Tibial nerve (tissue), 4 donors: ENCODE results near the gene PSMB2. TPM values are rescaled to one million over a fixed set of nuclear protein-coding genes. Genes with fewer than 3 reads are reported as not detected.

ENCODE experiments used
- DNase-seq, 2 donors: peaks; one replicate each; pipeline ENCODE4 v3.0.0-alpha.2; 2019; ENCODE audit warnings: low spot score in 2 of 2
- H3K27ac ChIP-seq, 4 donors: fragments of 200-600 bp; sonication (generic) in 3 of 4; one replicate each; pipeline ENCODE4 v1.5.1; 2017 to 2019; ENCODE audit warnings: mild to moderate bottlenecking in 1 of 4
- H3K27me3 ChIP-seq, 2 donors: fragments of 200-600 bp; sonication (generic) in 1 of 2; one replicate each; pipeline versions ENCODE4 v1.5.1 to v1.6.0; 2017 to 2019
- H3K36me3 ChIP-seq, 3 donors: fragments of 200-600 bp; sonication (generic); one replicate each; pipeline ENCODE4 v1.5.1; 2018 to 2019
- H3K4me1 ChIP-seq, 4 donors: fragments of 200-600 bp; sonication (generic) in 3 of 4; one replicate each; pipeline ENCODE4 v1.5.1; 2017 to 2019
- H3K4me3 ChIP-seq, 4 donors: fragments of 200-600 bp; sonication (generic) in 3 of 4; one replicate each; pipeline ENCODE4 v1.5.1; 2017 to 2019; ENCODE audit warnings: mild to moderate bottlenecking in 1 of 4, moderate library complexity in 1 of 4
- H3K9me3 ChIP-seq, 4 donors: fragments of 200-600 bp; sonication (generic) in 3 of 4; one replicate each; pipeline ENCODE4 v1.5.1; 2017 to 2019
- CTCF ChIP-seq, 5 experiments: fragments of 200-600 bp in 3 of 5; fragments of 450-650 bp in 2 of 5; sonication (generic) in 3 of 5; IDR thresholded peaks; one replicate each; pipeline ENCODE4 v1.5.1; 2016 to 2019; ENCODE audit warnings: antibody characterized with exemption in 5 of 5, mild to moderate bottlenecking in 3 of 5, moderate library complexity in 2 of 5
- EP300 ChIP-seq, 2 donors: sonication (generic); formaldehyde crosslinking; IDR thresholded peaks; one replicate each; pipeline ENCODE4 v1.6.1; 2017; ENCODE audit warnings: antibody characterized with exemption in 2 of 2, mild to moderate bottlenecking in 1 of 2
- POLR2A ChIP-seq, 2 donors: fragments of 450-650 bp; IDR thresholded peaks; one replicate each; pipeline ENCODE4 v1.6.1; 2017; ENCODE audit warnings: antibody characterized with exemption in 2 of 2, mild to moderate bottlenecking in 2 of 2, moderate library complexity in 2 of 2
- WGBS, 2 donors: methylation state at CpG; one replicate each; pipeline ENCODE4 v1.1.5; 2018; 5-methylcytosine and 5-hydroxymethylcytosine counted together
- total RNA-seq, 4 donors: library from RNA; depleted of rRNA; stranded (reverse); fragments of >200 nt; gene quantifications; one replicate each; pipeline ENCODE4 v1.1.0, GENCODE V29; 2016

PSMB2 gene
- total RNA-seq, 4 donors from 2014 or later, result 24.9 to 41.4 (median 33.8) TPM

GRCh38 chr1:35611655-35612054 is 29.7 kb downstream of the PSMB2 start:
- no peak for TF ChIP-seq EP300 (IDR thresholded peaks at IDR 0.05)
- no peak for TF ChIP-seq CTCF (IDR thresholded peaks at IDR 0.05)
- TF ChIP-seq POLR2A (IDR thresholded peaks at IDR 0.05), result no peak
- no peaks in the 10 kb centered on the region for H3K27me3 ChIP-seq
- no peaks in the 10 kb centered on the region for H3K4me1 ChIP-seq
- H3K9me3 ChIP-seq, result no peaks in the 10 kb centered on the region
- no peak overlapping the region for H3K27ac ChIP-seq
- DNase-seq, result no peak
- 95% methylated on average over 7 of the region's 7 CpGs for WGBS, 2 donors
- H3K4me3 ChIP-seq, result no peak overlapping the region
- H3K36me3 ChIP-seq, result peaks cover 0 to 71% (median 0%) of the 10 kb centered on the region in 3 donors

GRCh38 chr1:35605867-35606182 is 35.5 kb downstream of the PSMB2 start:
- Histone ChIP-seq H3K4me3 (no peak overlapping the region), H3K27me3 (no peaks in the 10 kb centered on the region)
- 55 to 65% methylated on average over 4 of the region's 4 CpGs for WGBS, 2 donors

GRCh38 chr1:35605071-35605866 is 36.1 kb downstream of the PSMB2 start:
- H3K4me1 ChIP-seq, result no peaks in the 10 kb centered on the region
- H3K27me3 ChIP-seq, result no peaks in the 10 kb centered on the region
- H3K27ac ChIP-seq, result no peak overlapping the region
- H3K4me3 ChIP-seq, result no peak overlapping the region
- 49 to 60% methylated on average over 6 of the region's 6 CpGs for WGBS, 2 donors
- no peaks in the 10 kb centered on the region for H3K9me3 ChIP-seq
- H3K36me3 ChIP-seq, result peaks cover 0 to 97% (median 0%) of the 10 kb centered on the region in 3 donors
- TF ChIP-seq EP300 (IDR thresholded peaks at IDR 0.05), result no peak
- no peak for TF ChIP-seq POLR2A (IDR thresholded peaks at IDR 0.05)
- TF ChIP-seq CTCF (IDR thresholded peaks at IDR 0.05), result no peak
- DNase-seq, result no peak

More at GRCh38 chr1:35605867-35606182, 35.5 kb downstream of the PSMB2 start:
- Histone ChIP-seq H3K4me1 (no peaks in the 10 kb centered on the region), H3K36me3 (peaks cover 0 to 97% (median 0%) of the 10 kb centered on the region in 3 donors), H3K27ac (no peak overlapping the region), H3K9me3 (no peaks in the 10 kb centered on the region)
- DNase-seq, result no peak
- no peak for TF ChIP-seq POLR2A (IDR thresholded peaks at IDR 0.05)
- no peak for TF ChIP-seq EP300 (IDR thresholded peaks at IDR 0.05)
- no peak for TF ChIP-seq CTCF (IDR thresholded peaks at IDR 0.05)

- Histone ChIP-seq H3K4me3 (no peak overlapping the region), H3K27me3 (no peaks in the 10 kb centered on the region), H3K36me3 (peaks cover 0 to 93% (median 0%) of the 10 kb centered on the region in 3 donors), H3K4me1 (no peaks in the 10 kb centered on the region), H3K9me3 (no peaks in the 10 kb centered on the region), H3K27ac (no peak overlapping the region)
- TF ChIP-seq POLR2A (IDR thresholded peaks at IDR 0.05), result no peak
- TF ChIP-seq EP300 (IDR thresholded peaks at IDR 0.05), result no peak
- TF ChIP-seq CTCF (IDR thresholded peaks at IDR 0.05), result no peak
- WGBS, 2 donors, result 73 to 76% methylated on average over 4 of the region's 4 CpGs
- no peak for DNase-seq
Measured at GRCh38 chr1:35603941-35604340, 37.4 kb downstream of the PSMB2 start.

- Histone ChIP-seq H3K9me3 (no peaks in the 10 kb centered on the region), H3K4me1 (no peaks in the 10 kb centered on the region), H3K27ac (no peak overlapping the region), H3K36me3 (peaks cover 0 to 88% (median 0%) of the 10 kb centered on the region in 3 donors), H3K27me3 (no peaks in the 10 kb centered on the region), H3K4me3 (no peak overlapping the region)
- no peak for TF ChIP-seq EP300 (IDR thresholded peaks at IDR 0.05)
- no peak for TF ChIP-seq POLR2A (IDR thresholded peaks at IDR 0.05)
- no peak for DNase-seq
- WGBS, 2 donors, result 42 to 45% methylated on average over 3 of the region's 3 CpGs
Measured at GRCh38 chr1:35603468-35603867, 37.9 kb downstream of the PSMB2 start.
